MCF 10A (cell line): ENCODE data around the gene PCSK5. TPM values are rescaled to one million over a fixed set of nuclear protein-coding genes. Genes with fewer than 3 reads are reported as not detected.
"Not testable (repeated sequence)": the region's sequence is repeated elsewhere in the genome, so short reads cannot be mapped to it uniquely, and the experiment has no call there.

ENCODE experiments used
- BruUV-seq: library from RNA; stranded (reverse); fragments of 400-500 nt; replicated peaks from 2 replicates; lab custom pipeline; 2021; lab: Mats Ljungman, UMichigan
- CTCF ChIA-PET: fragments of 300-600 bp; sonication (Branson Sonifier 250); formaldehyde crosslinking; extraction: SDS; loops from one replicate; lab custom pipeline; 2021; ENCODE audit warnings: antibody characterized with exemption, inconsistent platforms; lab: Yijun Ruan, JAX
- POLR2A ChIA-PET: fragments of 300-600, 350-650 bp; sonication (Branson Sonifier 250); formaldehyde crosslinking; extraction: SDS; loops from one replicate; lab custom pipeline; 2020; ENCODE audit warnings: antibody characterized with exemption, inconsistent platforms; lab: Yijun Ruan, JAX
- DNase-seq: peaks from one replicate; pipeline ENCODE4 v3.0.0-alpha.2; 2018; ENCODE audit not compliant: unreplicated experiment
- H3K27ac Mint-ChIP-seq: one replicate; pipeline ENCODE4 v1.8.0; 2022; ENCODE audit warnings: mild to moderate bottlenecking, low read depth, mixed read lengths; ENCODE audit not compliant: unreplicated experiment
- H3K27me3 Mint-ChIP-seq: one replicate; pipeline ENCODE4 v1.8.0; 2022; ENCODE audit warnings: mixed read lengths; ENCODE audit not compliant: insufficient read depth, unreplicated experiment
- H3K36me3 Mint-ChIP-seq: one replicate; pipeline ENCODE4 v1.8.0; 2022; ENCODE audit warnings: mild to moderate bottlenecking, moderate library complexity, mixed read lengths; ENCODE audit not compliant: insufficient read depth, unreplicated experiment
- H3K4me1 Mint-ChIP-seq: one replicate; pipeline ENCODE4 v1.8.0; 2022; ENCODE audit warnings: mixed read lengths; ENCODE audit not compliant: insufficient read depth, unreplicated experiment
- H3K4me3 Mint-ChIP-seq: one replicate; pipeline ENCODE4 v1.8.0; 2022; ENCODE audit warnings: mild to moderate bottlenecking, moderate library complexity, mixed read lengths; ENCODE audit not compliant: unreplicated experiment
- H3K9me3 Mint-ChIP-seq: one replicate; pipeline ENCODE4 v1.8.0; 2022; ENCODE audit warnings: mixed read lengths; ENCODE audit not compliant: unreplicated experiment
- intact Hi-C: fragments of 100-400 bp; cut with micrococcal nuclease; formaldehyde crosslinking; loops from 2 replicates; pipeline ENCODE4 v1.14.1; 2022
- total RNA-seq: library from RNA; stranded (reverse); gene quantifications from 2 replicates; pipeline ENCODE4 v1.2.3, GENCODE V29; 2022
- TF ChIP-seq, protein P1 (sequence below): fragments of 200-600 bp; IDR thresholded peaks from one replicate; pipeline ENCODE4 v1.8.0; 2022; ENCODE audit warnings: antibody characterized with exemption, mild to moderate bottlenecking; ENCODE audit not compliant: unreplicated experiment

Gene PCSK5
- total RNA-seq, 1 experiment from 2014 or later, result not detected

DNA sequence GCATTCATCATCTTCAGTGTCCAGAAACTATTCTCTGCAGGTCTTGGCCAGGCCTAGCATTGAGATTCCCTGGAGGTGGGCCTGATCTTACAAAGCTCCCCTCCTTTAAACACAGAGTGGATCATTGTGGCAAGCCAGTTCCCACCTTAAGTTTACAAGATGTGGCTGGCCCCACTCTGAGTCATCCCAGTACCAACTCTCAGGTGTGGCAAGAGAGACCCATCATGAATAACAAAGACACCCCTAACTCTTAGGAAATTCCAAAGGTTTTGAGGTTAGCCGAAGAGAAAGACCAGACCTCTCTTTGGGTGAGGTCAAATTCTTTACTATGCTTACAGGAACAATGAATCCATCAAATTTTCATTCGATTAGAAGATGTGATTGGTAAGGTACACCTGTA is 425.6 kb downstream of the PCSK5 start:
- intact Hi-C loops, result no loop called here
- ChIA-PET POLR2A (no interaction called here), CTCF (interaction anchor here (3.4 kb wide), 1 partner anchor 14 kb away, joined by 33 read pairs; no protein-coding TSS in a partner anchor)
- Mint-ChIP-seq H3K27ac (no peak overlapping the region), H3K4me1 (peaks cover 3% of the 10 kb centered on the region), H3K27me3 (no peaks in the 10 kb centered on the region), H3K4me3 (no peak overlapping the region), H3K9me3 (no peaks in the 10 kb centered on the region), H3K36me3 (no peaks in the 10 kb centered on the region)
- TF ChIP-seq, protein P1, sequence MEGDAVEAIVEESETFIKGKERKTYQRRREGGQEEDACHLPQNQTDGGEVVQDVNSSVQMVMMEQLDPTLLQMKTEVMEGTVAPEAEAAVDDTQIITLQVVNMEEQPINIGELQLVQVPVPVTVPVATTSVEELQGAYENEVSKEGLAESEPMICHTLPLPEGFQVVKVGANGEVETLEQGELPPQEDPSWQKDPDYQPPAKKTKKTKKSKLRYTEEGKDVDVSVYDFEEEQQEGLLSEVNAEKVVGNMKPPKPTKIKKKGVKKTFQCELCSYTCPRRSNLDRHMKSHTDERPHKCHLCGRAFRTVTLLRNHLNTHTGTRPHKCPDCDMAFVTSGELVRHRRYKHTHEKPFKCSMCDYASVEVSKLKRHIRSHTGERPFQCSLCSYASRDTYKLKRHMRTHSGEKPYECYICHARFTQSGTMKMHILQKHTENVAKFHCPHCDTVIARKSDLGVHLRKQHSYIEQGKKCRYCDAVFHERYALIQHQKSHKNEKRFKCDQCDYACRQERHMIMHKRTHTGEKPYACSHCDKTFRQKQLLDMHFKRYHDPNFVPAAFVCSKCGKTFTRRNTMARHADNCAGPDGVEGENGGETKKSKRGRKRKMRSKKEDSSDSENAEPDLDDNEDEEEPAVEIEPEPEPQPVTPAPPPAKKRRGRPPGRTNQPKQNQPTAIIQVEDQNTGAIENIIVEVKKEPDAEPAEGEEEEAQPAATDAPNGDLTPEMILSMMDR, result no peak
- BruUV-seq, result no TSS peak
- DNase-seq, result peak; percentile 18

DNA sequence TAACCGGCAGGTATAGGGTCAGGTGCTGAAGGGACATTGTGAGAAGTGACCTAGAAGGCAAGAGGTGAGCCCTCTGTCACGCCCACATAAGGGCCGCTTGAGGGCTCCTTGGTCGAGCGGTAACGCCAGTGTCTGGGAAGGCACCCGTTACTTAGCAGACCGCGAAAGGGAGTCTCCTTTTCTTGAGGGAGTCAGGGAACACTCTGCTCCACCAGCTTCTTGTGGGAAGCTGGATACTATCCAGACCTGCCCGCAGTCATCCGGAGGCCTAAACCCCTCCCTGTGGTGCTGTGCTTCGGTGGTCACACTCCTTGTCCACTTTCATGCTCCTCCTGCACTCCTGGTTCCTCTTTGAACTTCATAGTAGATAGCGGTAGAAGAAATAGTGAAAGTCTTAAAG is 429.0 kb downstream of the PCSK5 start:
- H3K27ac Mint-ChIP-seq, H3K4me3 Mint-ChIP-seq, BruUV-seq, POLR2A ChIA-PET, CTCF ChIA-PET, H3K4me1 Mint-ChIP-seq, H3K9me3 Mint-ChIP-seq, intact Hi-C loops, DNase-seq, H3K36me3 Mint-ChIP-seq, H3K27me3 Mint-ChIP-seq: not testable (repeated sequence)

DNA sequence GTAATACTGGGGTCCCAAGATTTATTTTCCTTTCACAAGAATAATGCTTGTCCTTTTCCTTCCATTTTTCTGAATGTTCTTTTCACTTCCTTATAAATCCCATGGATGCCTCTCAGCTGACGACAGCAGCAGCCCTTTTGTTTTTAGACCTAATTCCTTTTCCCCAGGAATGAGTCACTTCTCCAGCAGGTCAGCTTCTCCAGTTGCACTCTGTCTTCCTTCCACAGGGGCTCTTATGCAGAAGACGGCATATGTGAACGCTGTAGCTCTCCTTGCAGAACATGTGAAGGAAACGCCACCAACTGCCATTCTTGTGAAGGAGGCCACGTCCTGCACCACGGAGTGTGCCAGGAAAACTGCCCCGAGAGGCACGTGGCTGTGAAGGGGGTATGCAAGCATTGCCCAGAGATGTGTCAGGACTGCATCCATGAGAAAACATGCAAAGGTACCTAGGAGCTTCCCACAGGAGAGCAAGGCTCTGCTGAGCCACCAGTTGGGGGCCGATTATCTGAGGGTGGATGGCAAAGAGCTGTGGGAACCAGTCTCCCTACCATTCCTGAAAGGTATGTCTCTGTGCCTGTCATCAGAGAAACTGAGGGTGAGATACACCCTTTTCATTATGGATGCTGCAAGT is 430.8 kb downstream of the PCSK5 start:
- TF ChIP-seq, protein P1, result no peak
- Mint-ChIP-seq H3K4me3 (no peak overlapping the region), H3K36me3 (no peaks in the 10 kb centered on the region), H3K9me3 (peaks cover 8% of the 10 kb centered on the region), H3K27ac (peak overlapping the region; percentile 2), H3K4me1 (peaks cover 6% of the 10 kb centered on the region), H3K27me3 (no peaks in the 10 kb centered on the region)
- ChIA-PET CTCF (interaction anchor here (0.5 to 1.3 kb wide), 10 partner anchors 10 to 760 kb away, joined by 3 to 6 read pairs (median 4); no protein-coding TSS in a partner anchor), POLR2A (no interaction called here)
- peak; percentile 58 for DNase-seq
- intact Hi-C loops, result no loop called here
- BruUV-seq, result no TSS peak

DNA sequence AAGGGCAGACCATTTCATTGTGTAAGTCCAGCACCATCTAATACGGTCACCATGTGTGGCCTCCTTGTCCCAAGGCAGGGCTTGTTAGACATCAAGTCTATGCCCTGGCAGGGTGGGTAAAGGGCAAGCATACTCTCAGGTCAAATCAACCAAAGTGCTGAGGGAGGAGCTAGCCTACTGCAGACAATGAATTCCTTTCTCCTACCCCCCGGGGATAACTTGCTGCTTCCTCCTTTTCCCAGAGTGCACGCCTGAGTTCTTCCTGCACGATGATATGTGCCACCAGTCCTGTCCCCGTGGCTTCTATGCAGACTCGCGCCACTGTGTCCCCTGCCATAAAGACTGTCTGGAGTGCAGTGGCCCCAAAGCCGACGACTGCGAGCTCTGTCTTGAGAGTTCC is 432.3 kb downstream of the PCSK5 start:
- Mint-ChIP-seq H3K36me3 (no peaks in the 10 kb centered on the region), H3K27me3 (no peaks in the 10 kb centered on the region), H3K27ac (no peak overlapping the region), H3K4me3 (no peak overlapping the region), H3K9me3 (peaks cover 8% of the 10 kb centered on the region), H3K4me1 (peaks cover 6% of the 10 kb centered on the region)
- intact Hi-C loops, result no loop called here
- TF ChIP-seq, protein P1, result no peak
- BruUV-seq, result no TSS peak
- DNase-seq, result no peak
- ChIA-PET POLR2A (no interaction called here), CTCF (interaction anchor here (0.7 kb wide), 1 partner anchor 1018 kb away, joined by 4 read pairs; no protein-coding TSS in a partner anchor)
